ENCODE measurements around the gene RASGEF1B.
"Not testable (repeated sequence)": the region's sequence is repeated elsewhere in the genome, so short reads cannot be mapped to it uniquely, and the experiment has no call there.

RASGEF1B gene

DNA sequence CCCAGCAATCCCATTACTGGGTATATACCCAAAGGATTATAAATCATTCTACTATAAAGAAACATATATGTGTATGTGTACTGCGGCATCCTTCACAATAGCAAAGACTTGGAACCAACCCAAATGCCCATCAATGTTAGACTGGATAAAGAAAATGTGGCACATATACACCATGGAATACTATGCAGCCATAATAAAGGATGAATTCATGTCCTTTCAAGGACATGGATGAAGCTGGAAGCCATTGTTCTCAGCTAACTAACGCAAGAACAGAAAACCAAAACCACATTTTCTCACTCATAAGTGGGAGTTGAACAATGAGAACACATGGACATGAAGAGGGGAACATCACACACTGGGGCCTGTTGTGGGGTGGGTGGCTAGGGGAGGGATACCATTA lies 7.9 kb upstream of the RASGEF1B start:
- POLR2A ChIA-PET, CTCF ChIA-PET: not testable (repeated sequence)
- WGBS (ENCODE audit: insufficient coverage) = no CpG with 5 or more reads among the region's 2 CpGs

GRCh38 chr4:81473331-81474265 lies 1.9 kb upstream of the RASGEF1B start:
- not testable (repeated sequence) for H3K27ac ChIP-seq (ENCODE audit: insufficient read depth in 1 of 2, low read depth in 1 of 2, low read length in 2 of 2, poor library complexity in 1 of 2, severe bottlenecking in 2 of 2)
- WGBS (ENCODE audit: insufficient coverage) = 96% methylated on average over 16 of the region's 19 CpGs

More for the DNA sequence above, 7.9 kb upstream of the RASGEF1B start:
- not testable (repeated sequence) for H3K4me3 ChIP-seq (ENCODE audit: control insufficient read depth in 1 of 7, extremely low read depth in 1 of 7, insufficient read depth in 4 of 7, low read depth in 2 of 7, low read length in 6 of 7); H3K36me3 ChIP-seq (ENCODE audit: control insufficient read depth in 4 of 4, insufficient read depth in 4 of 4, low read length in 3 of 4); H3K9me3 ChIP-seq (ENCODE audit: control extremely low read depth in 1 of 5, control insufficient read depth in 4 of 5, insufficient read depth in 2 of 5, low read depth in 1 of 5, low read length in 4 of 5); H3K27ac ChIP-seq (ENCODE audit: insufficient read depth in 1 of 2, low read depth in 1 of 2, low read length in 2 of 2, poor library complexity in 1 of 2, severe bottlenecking in 2 of 2); DNase-seq; H3K27me3 ChIP-seq (replicated peaks in 2 of 5; ENCODE audit: control insufficient read depth in 4 of 5, insufficient read depth in 5 of 5, low read length in 4 of 5)
- peaks cover 3 to 19% (median 12%) of the 10 kb centered on the region in 4 experiments for H3K4me1 ChIP-seq (ENCODE audit: control extremely low read depth in 1 of 4, control insufficient read depth in 4 of 4, insufficient read depth in 4 of 4, low read length in 3 of 4)

DNA sequence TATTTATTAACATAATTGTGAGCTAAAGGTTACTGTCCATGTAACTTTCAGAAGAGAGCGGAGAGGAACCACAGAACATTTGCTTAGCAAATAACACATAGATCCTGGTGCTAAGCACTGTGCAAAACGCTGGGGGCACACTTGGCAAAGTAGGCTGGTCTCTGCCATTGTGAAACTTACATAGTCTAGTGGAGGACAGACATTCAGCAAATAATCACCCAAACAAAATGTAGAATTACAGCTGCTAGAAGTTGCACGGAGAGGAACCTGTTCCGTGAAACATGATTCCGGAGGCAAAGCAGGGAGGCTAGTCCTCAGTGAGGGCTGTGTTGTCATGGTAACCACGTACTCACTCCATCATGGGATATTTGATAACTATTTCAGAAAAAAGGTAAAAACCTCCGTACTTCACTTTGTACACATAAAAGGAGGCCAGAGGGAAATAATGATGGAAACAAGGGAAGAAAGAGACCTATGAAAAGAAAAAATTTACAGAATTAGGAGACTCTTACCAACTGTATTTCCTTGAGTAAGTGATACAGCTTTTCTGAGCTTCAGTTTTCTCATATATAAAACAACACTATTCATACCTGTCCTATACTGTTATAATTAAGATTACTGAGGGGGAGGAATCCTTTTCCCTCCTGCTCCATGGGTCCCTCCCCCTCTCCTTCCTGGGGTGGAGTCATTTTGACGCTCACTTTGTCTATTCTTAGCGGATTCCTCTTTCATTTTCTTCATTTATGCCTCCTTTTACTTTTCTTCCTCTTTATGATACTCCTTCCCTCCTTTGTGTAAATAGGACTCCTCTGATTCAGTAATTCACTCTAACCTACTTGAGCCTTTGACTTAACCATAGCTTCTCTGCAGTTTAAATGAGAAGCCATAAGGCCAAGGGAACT lies 825 bp upstream of the RASGEF1B start:
- peaks cover 24 to 43% (median 29%) of the 10 kb centered on the region in 4 experiments for H3K4me1 ChIP-seq (ENCODE audit: control extremely low read depth in 1 of 4, control insufficient read depth in 4 of 4, insufficient read depth in 4 of 4, low read length in 3 of 4)
- ChIA-PET CTCF (interaction anchor here (0.7 to 4.2 kb wide), 23 partner anchors 9 to 375 kb away, joined by 3 to 17 read pairs (median 5); no protein-coding TSS in a partner anchor), POLR2A (interaction anchor here (0.6 to 2.5 kb wide), 10 partner anchors 9 to 102 kb away, joined by 3 to 16 read pairs (median 4); no protein-coding TSS in a partner anchor)
- no peaks in the 10 kb centered on the region for H3K27me3 ChIP-seq (replicated peaks in 2 of 5; ENCODE audit: control insufficient read depth in 4 of 5, insufficient read depth in 5 of 5, low read length in 4 of 5)
- H3K27ac ChIP-seq (ENCODE audit: insufficient read depth in 1 of 2, low read depth in 1 of 2, low read length in 2 of 2, poor library complexity in 1 of 2, severe bottlenecking in 2 of 2) = peak overlapping the region; percentile 81 to 94
- 24% methylated on average over 7 of the region's 9 CpGs for WGBS (ENCODE audit: insufficient coverage)
- H3K9me3 ChIP-seq (ENCODE audit: control extremely low read depth in 1 of 5, control insufficient read depth in 4 of 5, insufficient read depth in 2 of 5, low read depth in 1 of 5, low read length in 4 of 5) = peaks cover 0 to 8% (median 0%) of the 10 kb centered on the region in 5 experiments
- DNase-seq = peak; percentile 87 to 94 (median 91)
- H3K4me3 ChIP-seq (ENCODE audit: control insufficient read depth in 1 of 7, extremely low read depth in 1 of 7, insufficient read depth in 4 of 7, low read depth in 2 of 7, low read length in 6 of 7) = peak overlapping the region; percentile 75 to 97 (median 93)
- H3K36me3 ChIP-seq (ENCODE audit: control insufficient read depth in 4 of 4, insufficient read depth in 4 of 4, low read length in 3 of 4) = no peaks in the 10 kb centered on the region

More at GRCh38 chr4:81473331-81474265, 1.9 kb upstream of the RASGEF1B start:
- POLR2A ChIA-PET; H3K9me3 ChIP-seq (ENCODE audit: control extremely low read depth in 1 of 5, control insufficient read depth in 4 of 5, insufficient read depth in 2 of 5, low read depth in 1 of 5, low read length in 4 of 5); DNase-seq; H3K36me3 ChIP-seq (ENCODE audit: control insufficient read depth in 4 of 4, insufficient read depth in 4 of 4, low read length in 3 of 4); H3K27me3 ChIP-seq (replicated peaks in 2 of 5; ENCODE audit: control insufficient read depth in 4 of 5, insufficient read depth in 5 of 5, low read length in 4 of 5): not testable (repeated sequence)
- CTCF ChIA-PET = interaction anchor here (0.5 to 4.2 kb wide), 14 partner anchors 12 to 374 kb away, joined by 3 to 17 read pairs (median 6); no protein-coding TSS in a partner anchor
- Histone ChIP-seq H3K4me1 (ENCODE audit: control extremely low read depth in 1 of 4, control insufficient read depth in 4 of 4, insufficient read depth in 4 of 4, low read length in 3 of 4) (peaks cover 19 to 37% (median 29%) of the 10 kb centered on the region in 4 experiments), H3K4me3 (ENCODE audit: control insufficient read depth in 1 of 7, extremely low read depth in 1 of 7, insufficient read depth in 4 of 7, low read depth in 2 of 7, low read length in 6 of 7) (peak overlapping the region in 1 of 7 experiments; percentile 13)

DNA sequence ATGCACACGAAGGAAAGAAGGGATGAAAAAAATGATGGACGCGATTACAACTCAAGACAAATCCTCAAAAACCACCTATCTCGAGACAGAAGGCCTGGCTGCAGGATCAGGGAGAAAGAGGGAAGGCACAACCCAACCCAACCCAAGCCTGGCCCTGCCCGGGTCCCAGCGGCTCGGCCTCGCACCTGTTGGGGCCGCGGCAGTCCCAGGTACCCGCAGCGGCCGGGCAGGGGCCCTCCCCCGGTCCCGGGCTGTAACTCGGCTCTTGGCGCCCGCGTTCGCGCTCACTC lies 464 bp downstream of the RASGEF1B start:
- Histone ChIP-seq H3K4me1 (ENCODE audit: control extremely low read depth in 1 of 4, control insufficient read depth in 4 of 4, insufficient read depth in 4 of 4, low read length in 3 of 4) (peaks cover 24 to 46% (median 29%) of the 10 kb centered on the region in 4 experiments), H3K4me3 (ENCODE audit: control insufficient read depth in 1 of 7, extremely low read depth in 1 of 7, insufficient read depth in 4 of 7, low read depth in 2 of 7, low read length in 6 of 7) (peak overlapping the region; percentile 75 to 97 (median 93)), H3K27me3 (replicated peaks in 2 of 5; ENCODE audit: control insufficient read depth in 4 of 5, insufficient read depth in 5 of 5, low read length in 4 of 5) (no peaks in the 10 kb centered on the region), H3K36me3 (ENCODE audit: control insufficient read depth in 4 of 4, insufficient read depth in 4 of 4, low read length in 3 of 4) (no peaks in the 10 kb centered on the region), H3K27ac (ENCODE audit: insufficient read depth in 1 of 2, low read depth in 1 of 2, low read length in 2 of 2, poor library complexity in 1 of 2, severe bottlenecking in 2 of 2) (peak overlapping the region; percentile 86 to 94), H3K9me3 (ENCODE audit: control extremely low read depth in 1 of 5, control insufficient read depth in 4 of 5, insufficient read depth in 2 of 5, low read depth in 1 of 5, low read length in 4 of 5) (peaks cover 0 to 8% (median 0%) of the 10 kb centered on the region in 5 experiments)
- ChIA-PET CTCF (interaction anchor here (0.7 to 4.2 kb wide), 20 partner anchors 10 to 856 kb away, joined by 3 to 19 read pairs (median 6); no protein-coding TSS in a partner anchor), POLR2A (interaction anchor here (0.6 to 2.5 kb wide), 11 partner anchors 10 to 654 kb away, joined by 3 to 16 read pairs (median 4); no protein-coding TSS in a partner anchor)
- DNase-seq = no peak
- WGBS (ENCODE audit: insufficient coverage) = 0% methylated on average over 16 of the region's 21 CpGs

- Histone ChIP-seq H3K27me3 (replicated peaks in 2 of 5; ENCODE audit: control insufficient read depth in 4 of 5, insufficient read depth in 5 of 5, low read length in 4 of 5) (no peaks in the 10 kb centered on the region), H3K4me3 (ENCODE audit: control insufficient read depth in 1 of 7, extremely low read depth in 1 of 7, insufficient read depth in 4 of 7, low read depth in 2 of 7, low read length in 6 of 7) (peak overlapping the region; percentile 75 to 97 (median 93)), H3K4me1 (ENCODE audit: control extremely low read depth in 1 of 4, control insufficient read depth in 4 of 4, insufficient read depth in 4 of 4, low read length in 3 of 4) (peaks cover 24 to 46% (median 29%) of the 10 kb centered on the region in 4 experiments), H3K36me3 (ENCODE audit: control insufficient read depth in 4 of 4, insufficient read depth in 4 of 4, low read length in 3 of 4) (no peaks in the 10 kb centered on the region), H3K9me3 (ENCODE audit: control extremely low read depth in 1 of 5, control insufficient read depth in 4 of 5, insufficient read depth in 2 of 5, low read depth in 1 of 5, low read length in 4 of 5) (peaks cover 0 to 8% (median 0%) of the 10 kb centered on the region in 5 experiments), H3K27ac (ENCODE audit: insufficient read depth in 1 of 2, low read depth in 1 of 2, low read length in 2 of 2, poor library complexity in 1 of 2, severe bottlenecking in 2 of 2) (peak overlapping the region; percentile 86 to 94)
- POLR2A ChIA-PET = interaction anchor here (0.6 to 2.5 kb wide), 6 partner anchors 12 to 379 kb away, joined by 3 to 16 read pairs (median 6); no protein-coding TSS in a partner anchor
- peak; percentile 54 to 85 (median 78) for DNase-seq
- CTCF ChIA-PET = interaction anchor here (0.8 to 4.2 kb wide), 29 partner anchors 10 to 856 kb away, joined by 3 to 19 read pairs (median 4); no protein-coding TSS in a partner anchor
- whole genome bisulfite sequencing (ENCODE audit: insufficient coverage) = 1% methylated on average over 17 of the region's 31 CpGs
These were observed 1.0 kb downstream of the RASGEF1B start for GRCh38 chr4:81470456-81471297.

Data from common myeloid progenitor, CD34-positive (primary cell).